ENCODE measurements around the gene PREP.
A peak's percentile ranks its signal among the peaks of the same experiment; 100 is the strongest.
"Not testable (repeated sequence)": the region's sequence is repeated elsewhere in the genome, so short reads cannot be mapped to it uniquely, and the experiment has no call there.

The PREP gene

DNA sequence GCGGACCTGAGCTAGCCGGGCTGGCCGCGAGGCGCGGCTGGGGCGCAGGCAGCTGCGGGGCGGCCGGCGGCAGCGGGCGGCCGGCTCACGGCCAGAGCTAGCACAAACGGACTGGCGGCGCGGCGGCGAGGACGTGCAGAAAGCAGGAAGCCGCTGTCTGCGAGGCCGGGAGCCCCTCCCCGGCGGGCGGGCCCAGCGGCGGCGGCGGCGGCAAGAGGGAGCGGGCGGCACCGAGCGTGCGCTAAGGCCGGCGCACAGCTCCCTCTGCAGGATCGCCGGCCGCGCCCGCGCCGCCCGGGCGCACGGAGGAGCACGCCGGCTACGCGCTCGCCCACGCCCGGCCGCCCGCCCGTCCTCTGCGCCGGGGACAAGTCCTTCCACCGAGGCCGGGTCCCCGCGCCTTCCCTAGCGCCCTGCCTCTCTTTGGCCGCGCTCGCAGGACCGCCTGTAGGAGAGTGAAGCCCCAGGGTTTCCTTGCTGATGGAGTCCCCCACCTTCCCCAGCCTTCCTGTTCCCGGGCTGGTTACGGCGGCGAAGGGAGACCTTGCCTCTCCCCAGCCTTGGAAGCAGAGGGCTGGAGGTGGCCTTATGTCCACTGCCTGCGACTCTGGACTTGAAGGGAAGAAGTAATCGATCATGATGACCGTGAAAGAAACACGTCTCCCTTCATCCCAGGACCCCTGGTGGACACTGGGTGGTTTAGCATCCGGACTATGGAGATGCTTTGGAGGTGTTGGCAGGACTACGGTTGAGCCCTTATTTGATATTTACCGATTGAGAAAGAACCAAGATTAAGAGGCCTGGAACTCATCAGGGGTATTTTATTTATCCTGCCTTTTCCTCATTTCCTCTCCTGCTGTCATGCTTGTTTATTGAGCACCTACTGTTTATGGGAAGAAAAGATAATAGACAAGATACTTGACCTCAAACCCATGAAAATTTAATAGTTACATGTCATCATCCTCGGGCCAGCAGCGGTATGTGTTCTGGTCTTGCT lies at the start of gene PREP:
PREP (minus strand) TSS at position 144 of the 997 bp plus-strand sequence. CDS start 191 bp downstream, outside the sequence.
- DNase-seq: peak; percentile 85

DNA sequence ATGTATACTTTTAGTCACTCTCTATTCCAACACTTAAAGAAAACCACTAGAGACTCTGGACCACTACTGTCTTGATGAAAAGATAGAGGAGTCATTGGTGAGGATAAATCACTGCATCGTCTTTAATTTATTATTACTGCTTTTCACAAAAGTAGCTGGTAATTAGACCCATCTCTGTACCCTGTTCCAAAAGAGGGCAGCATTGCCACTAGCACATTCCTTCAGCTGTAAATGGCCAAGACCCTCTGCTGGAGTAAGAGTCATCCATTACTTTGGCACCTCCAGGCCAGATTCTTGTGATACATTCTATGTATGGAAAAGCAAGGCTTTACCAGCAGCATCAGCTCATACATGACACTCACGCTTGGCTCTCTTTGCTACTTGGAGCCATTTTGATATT lies 49.5 kb upstream of the PREP start:
- no peak for DNase-seq

DNA sequence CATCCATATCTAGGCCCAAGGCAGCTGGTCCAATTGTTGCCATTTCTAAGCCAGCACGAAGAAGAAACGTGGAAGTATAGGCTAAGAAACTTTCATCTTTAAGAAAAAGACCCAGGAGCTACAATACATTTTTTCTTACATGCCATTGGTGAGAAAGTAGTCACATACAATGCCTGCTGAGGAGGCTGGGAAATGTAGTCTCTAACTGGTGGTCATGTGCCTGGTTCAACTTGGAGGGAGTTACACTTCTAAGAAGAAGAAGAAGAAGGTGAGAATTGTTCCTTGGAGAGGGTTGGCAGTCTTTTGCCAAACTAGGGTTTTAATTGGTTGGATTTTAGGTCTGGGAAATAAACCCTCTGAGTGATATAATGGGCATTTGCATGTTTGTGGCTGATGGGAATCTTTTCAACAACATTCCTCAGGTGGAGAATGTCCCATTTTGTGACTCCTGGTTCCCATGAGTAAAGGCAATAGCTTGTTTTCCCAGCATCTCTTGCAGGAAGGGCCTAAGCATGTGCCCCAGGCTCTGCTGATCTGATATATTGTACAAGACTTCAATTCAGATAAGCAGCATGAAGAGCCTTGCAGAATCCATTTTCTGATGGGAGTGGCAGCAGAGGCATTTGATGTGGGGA lies 47.0 kb upstream of the PREP start:
- no peak for DNase-seq

DNA sequence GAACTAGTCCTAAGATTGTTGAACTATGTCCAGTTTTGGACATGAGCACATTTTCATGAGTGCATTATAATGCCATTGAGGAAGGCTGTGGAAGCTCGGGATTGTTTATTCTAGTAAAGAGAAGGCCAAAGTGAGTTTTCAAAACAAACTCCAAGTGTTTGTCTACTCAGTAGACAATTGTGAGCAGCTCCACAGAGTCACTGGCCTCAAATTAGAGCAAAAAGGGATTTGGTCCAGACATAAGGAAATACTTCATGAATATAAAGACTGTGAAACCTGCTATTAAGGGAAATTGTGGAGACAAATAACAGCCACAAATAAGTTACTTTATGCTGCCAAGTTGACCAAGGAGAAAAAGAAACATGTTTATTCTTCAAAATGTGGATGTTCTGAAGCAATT lies 42.6 kb upstream of the PREP start:
- DNase-seq: no peak

DNA sequence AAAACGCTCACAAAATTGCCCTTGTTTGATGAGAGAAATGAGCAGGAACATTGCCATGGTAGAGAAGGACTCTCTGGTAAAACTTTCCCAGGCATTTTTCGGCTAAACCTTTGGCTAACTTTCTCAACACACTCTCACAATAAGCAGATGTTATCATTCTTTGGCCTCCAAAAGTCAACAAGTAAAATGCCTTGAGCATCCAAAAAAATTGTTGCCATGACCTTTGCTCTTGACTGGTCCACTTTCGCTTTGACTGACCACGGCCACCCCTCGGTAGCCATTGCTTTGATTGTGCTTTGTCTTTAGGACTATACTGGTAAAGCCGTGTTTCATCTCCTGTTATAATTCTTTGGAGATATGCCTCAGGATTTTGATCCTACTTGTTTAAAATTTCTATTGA lies 41.1 kb upstream of the PREP start:
- DNase-seq: no peak

DNA sequence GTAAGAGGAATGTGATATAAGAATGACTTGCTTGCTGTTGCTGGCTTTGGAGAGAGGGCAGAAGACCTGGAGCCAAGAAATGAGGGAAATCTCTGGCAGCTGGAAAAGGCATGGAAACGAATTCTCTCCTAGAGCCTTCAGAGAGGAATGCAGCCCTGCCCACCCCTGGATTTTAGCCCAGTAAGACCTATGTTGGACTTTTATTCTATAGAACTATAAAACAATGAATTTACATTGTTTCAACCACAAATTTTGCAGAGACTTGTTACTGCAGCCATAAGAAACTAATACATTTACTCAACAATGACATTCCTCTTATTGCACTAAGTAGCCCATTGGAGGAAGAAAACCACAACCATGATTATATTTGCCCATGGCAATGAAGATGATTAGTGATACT lies 39.5 kb upstream of the PREP start:
- DNase-seq: no peak

DNA sequence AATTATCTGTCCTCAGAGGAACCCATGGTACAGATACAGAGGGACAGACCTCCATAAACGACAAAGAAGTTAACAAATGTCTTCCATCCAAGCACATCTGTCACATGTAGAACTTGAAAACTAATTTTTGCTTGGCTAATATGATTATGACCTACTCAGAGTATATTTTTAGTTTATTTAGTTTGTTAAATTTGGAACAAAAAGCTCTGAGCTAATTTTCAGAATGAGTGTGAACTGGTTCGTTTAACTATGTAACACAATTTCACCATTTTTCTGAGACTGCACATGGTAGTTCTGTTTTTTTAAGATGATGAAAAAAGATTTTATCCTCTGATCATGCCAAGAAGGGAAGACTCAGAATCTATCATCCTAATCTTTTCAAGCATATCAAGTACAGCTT lies 34.4 kb upstream of the PREP start:
- DNase-seq: no peak

DNA sequence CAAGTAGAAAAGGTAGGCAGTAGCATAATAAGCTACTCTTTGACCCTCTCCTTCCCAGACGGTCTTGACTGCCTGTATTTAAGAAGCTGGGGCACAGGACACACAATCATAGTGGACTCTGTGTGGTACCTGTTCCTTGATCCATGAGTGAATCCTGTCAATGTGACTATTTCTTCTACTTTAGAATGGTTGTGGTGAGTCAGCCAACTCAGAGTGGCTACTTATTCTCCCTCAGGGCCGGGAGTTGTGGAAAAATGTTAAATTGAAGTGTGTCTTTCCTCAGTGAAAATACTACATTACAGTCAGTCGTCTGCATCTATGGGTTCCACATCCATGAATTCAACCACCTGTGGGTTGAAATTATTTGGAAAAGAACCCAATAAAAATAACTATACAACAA lies 30.8 kb upstream of the PREP start:
- no peak for DNase-seq

DNA sequence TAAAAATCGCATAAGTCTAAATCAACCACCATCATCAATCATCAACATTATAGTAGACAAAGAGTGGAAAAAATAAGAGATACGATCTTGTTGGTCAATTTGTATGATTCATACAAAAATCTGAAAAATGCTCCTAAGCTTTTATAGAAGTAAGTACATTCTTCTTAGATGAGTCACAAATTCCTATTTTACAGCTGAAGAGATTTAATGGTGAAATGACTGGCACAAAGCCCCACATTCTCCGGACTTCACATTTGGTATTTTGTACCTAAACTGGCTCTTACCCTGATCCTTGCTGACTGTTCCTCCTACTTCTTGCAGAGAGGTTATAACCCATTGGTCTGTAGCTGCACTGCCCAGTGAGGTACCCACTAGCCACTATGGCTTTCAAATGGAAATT lies 29.9 kb upstream of the PREP start:
- no peak for DNase-seq

DNA sequence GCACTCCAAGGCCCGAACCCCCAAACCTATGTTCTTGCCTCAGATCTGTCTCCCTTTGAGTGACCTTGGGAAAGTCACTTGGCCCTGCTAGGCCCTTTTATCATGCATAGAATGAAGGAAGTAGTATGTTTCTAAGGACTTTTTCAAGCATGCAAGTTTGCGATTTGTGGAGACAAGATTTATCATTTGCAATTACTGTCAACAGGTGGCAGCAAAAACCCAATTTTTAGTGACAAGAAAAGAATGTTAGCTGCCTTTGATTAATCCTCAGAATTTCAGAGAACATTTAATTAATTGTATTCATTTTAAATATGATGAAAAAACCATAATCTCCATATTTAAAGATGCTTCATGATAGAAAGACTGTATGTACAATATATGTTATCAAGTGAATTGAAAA lies 28.3 kb upstream of the PREP start:
- DNase-seq: no peak

DNA sequence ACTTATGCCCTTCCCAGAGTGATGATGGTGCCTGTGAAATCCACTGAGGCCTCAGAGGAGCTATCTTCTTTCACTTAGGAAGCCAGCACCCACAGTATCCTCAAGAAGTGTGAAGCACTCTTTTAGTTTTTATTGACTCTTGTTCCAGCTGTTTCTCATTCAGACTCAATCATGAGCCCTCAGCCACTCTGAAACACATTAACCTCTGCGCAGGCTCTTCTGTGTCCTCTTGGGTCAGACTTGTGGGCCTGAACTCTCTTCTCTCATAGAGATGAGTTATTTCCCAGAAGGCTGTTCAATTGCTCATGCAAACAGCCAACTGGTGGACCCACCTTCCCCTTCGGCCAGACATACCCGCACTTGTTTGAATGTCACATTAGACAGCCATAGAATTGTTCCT lies 27.8 kb upstream of the PREP start:
- no peak for DNase-seq

DNA sequence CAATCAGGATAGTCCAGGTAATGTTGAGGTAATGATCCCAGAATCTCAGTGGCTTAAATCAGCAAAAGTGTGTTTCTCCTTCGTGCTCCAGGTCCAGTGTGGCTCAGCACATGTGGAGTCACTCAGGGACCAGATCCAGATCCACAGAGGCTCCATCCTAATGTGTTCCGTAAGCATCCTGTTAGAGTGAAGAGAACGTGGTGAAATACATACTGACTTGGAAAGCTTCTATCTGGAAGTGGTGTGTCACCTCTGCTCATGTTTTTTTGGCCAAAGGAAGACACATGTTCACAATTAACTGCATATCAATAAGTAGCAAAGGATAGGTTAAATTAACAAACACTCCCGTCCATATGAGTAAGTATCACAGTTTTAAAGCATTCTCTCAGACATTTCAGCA lies 26.8 kb upstream of the PREP start:
- no peak for DNase-seq

DNA sequence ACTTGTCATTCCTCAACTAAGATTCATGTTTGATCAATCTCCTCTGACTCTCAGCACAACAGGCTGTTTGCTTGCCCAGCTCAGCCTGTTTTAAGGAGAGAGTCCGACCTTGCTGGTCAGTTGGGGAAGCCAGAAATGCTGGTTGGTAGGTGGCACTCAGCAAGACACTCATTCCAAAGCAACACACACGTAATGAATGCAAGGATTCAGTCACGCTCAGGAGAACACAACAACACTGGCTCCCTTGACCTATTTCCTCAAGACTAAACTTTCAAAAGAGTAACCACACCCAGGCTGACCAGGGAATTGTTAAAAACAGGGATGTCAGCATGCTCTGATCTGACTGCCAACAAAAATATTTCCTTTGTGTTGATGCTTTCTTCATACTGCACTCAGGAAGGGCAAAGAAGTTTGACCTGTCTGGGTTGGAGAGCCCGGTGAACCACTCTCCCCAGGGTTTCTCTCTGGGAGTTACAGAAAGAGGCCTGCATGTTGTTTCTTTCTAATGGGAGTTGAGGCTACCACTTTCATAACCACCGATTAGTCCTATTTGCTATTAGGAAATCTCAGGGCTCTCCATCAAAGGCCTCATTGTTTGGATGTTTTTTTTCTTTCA lies 25.6 kb upstream of the PREP start:
- no peak for DNase-seq

DNA sequence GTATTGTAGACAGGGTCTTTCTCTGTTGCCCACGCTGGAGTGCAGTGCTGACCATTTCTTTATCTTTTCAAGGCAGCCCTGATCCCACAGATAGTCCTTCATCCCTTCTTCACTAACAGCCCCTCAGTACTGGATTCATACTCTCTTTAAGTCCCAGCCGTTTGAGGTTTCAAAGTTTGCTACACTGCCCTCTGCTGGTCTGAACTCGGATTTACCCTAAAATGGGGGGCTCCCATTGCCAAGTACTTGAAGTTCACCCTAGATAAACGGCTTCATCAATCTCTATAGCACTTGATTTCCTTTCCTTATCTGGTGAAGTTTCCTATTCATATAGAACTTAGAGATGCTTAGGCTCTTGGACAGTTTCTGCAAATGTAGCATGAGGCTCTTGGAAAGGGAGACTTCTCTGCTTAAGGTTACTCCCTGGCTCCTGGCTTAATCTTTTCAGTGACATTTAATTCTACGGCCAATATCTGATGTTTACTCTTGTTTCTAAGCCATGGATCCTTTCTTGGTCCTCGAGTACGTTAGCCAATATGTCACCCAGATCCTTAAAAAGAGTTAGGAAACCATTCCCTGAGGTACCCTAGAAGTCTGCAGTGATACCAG lies 21.4 kb upstream of the PREP start:
- DNase-seq: peak; percentile 65

DNA sequence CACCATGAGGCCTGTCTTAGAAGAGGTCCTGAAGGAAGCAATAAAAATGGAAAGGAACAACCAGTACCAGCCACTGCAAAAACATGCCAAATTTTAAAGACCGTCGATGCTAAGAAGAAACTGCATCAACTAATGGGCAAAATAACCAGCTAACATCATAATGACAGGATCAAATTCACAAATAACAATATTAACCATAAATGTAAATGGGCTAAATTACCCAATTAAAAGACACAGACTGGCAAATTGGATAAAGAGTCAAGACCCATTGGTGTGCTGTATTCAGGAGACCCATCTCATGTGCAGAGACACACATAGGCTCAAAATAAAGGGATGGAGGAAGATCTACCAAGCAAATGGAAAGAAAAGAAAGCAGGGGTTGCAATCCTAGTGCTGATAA lies 14.1 kb upstream of the PREP start:
- DNase-seq: not testable (repeated sequence)

DNA sequence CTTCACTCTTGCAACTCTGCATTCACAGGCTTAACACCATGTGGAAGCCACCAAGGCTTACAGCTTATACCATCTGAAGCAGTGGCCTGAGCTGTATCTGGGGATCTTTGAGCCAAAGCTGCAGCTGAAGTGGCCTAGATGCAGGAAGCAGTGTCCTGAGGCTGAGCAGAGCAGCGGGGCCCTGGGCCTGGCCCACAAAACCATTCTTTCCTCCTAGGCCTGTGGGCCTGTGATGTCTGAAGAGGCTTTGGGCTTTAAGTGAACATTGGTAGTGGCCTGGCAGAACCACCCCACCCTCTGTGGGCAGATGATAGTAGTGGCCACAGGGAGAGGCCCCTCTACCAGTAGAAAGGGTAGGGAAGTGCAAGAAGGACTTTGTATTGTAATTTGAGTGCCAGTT lies 6.9 kb upstream of the PREP start:
- no peak for DNase-seq

DNA sequence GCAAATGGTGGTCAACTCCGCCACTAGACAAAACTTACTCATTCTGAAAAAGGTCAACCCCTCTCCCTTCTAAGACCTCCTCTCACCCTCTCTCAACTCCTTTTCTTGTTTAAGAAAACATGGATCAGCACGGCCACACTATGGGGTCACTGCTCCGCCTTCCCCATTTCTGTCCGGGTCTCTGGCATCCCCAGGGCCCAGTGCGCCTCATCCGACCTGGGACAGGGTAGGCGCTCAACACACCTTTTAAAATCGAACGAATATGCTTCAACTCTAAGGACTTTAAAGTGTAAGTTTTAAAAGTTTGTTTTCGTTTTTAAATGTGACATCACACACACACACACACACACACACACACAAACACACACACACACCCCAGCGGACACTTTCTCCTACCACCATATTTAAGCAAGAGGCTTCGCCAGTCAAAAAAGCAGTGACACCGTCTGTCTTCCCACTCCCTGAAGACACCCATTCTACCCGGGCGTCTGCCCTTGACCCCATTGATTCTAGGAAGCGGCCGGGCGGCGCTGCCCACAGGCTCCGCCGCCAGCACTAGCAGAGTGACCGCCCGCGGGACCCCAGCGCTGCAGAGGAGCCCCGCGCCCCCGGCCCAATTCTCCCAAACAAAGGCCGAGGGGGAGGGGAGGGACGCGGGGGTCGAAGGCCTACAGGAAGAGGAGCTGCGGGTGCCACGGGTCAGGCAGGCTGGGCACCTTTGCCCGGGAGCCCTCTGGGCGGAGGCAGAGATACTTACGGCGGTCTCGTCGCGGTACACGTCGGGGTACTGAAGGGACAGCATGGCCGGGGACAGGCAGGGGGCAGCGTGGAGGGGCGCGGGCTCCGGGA lies 568 bp downstream of the PREP start:
- no peak for DNase-seq

DNA sequence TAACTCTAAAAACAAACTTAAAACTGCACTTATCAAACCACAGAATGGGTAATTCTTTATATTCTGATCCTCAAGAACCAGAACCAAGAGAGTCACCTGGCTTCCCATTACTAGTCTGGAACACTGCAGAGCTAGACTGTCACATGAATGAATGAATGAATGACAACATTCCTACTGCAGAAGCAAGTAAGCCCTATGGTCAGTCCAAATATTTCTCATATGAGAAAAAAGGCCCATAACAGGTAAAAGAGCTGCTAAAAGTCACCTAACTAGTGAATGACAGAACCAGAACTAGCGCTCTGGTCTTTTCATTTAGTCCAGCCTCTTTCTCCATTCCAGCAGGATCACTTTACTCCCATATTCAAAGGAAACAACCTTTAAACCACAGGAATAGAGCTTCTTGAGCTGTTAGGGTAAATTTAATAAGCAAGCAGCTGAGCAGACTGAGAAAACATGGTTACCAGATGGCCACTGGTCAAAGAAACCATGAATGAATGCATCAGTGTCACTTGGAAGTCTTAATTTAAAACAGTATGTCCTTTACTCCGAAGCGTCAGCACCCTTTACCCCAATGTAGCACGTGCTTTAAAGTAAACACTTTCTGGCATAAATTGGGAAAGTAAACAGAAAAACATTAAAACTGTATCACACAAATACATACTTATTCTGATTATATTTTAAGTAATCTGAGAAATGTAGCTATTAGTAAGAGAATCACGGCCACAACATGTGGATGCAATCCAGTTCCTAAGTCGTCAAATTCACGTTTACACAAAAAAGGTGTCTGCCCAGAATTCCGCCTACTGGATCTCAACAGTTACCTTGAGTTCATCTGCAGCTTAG lies 1.4 kb downstream of the PREP start:
- no peak for DNase-seq

DNA sequence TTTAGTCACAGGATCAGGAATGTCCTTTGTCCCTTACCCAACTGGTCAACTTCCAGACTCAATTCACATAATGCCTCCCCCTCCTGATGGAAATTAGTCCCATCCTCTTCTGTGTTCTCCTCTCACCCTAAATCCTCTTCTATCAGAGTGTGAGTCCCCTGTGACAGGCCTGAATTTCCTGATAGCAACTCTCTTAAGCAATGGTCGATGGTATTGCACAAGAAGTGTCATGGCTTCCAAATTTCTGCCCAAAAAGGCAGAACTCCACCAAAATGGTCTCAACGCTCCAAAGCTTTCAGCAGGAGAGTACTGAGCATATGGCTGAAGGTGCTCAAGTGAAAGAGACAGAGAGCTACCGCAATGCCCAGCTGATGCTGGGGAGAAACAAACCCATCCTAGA lies 2.4 kb downstream of the PREP start:
- no peak for DNase-seq

DNA sequence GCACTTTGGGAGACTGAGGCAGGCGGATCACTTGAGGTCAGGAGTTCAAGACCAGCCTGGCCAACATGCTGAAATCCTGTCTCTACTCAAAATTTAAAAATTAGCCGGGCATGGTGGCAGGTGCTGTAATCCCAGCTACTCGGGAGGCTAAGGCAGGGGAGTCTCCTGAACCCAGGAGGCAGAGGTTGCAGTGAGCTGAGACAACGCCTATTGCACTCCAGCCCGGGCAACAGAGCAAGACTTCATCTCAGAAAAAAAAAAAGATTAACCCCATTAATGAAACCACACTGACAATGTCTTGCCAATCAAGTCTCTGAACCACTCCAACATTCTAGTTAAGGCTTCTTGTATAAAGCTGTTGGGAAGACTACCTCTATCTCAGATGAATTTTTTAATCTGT lies 4.0 kb downstream of the PREP start:
- DNase-seq: no peak

DNA sequence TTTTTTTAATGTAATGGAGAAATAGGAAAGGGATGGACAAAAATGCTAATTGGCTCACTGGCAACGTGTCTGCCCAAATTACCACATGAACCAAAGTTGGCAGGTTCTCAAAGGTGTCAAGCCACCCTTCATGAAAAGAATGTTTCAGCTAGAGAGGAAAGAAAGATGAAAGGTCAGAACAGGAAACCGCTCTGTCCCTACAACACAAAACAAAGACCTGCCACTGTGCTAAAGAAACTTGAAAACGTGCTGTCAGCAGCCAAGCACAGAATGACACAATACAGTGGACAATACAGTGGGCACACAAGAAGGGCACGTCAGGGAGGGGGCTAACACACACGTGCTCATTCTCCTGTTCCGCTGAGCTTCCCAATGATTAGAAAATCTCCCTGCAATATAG lies 4.9 kb downstream of the PREP start:
- DNase-seq: no peak

DNA sequence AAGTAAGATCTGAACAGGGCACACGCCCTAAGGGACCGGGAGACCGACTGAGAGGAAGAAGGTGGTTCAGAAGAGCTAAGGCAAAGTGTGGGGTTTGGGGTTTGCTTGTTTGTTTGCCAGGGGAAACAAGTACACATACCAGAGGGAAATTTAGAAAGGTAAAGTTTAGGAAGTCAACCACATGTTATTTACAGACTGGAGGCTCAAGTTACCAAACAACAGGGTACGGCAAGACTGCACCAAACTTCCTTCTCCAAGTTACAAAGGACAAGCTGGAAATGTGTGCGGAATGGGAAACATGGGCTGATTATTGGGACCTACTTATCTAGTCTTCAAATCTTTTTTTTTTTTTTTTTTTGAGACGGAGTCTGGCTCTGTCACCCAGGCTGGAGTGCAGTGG lies 11.2 kb downstream of the PREP start:
- DNase-seq: no peak

Data from activated CD8-positive, alpha-beta memory T cell treated with anti-CD3 and anti-CD28 coated beads, Interleukin-2, amount 50 U/mL, for 4 hours (primary cell).